GM18909 (cell line): ENCODE measurements around the gene METTL23.

ENCODE experiments used
- ATAC-seq: cut with Tn5 transposase; IDR thresholded peaks from one replicate; pipeline ENCODE4 v1.9.1; 2021; ENCODE audit warnings: mild to moderate bottlenecking; ENCODE audit not compliant: unreplicated experiment, poor library complexity

Gene METTL23

GRCh38 chr17:76752006-76752405, 25.4 kb downstream of the METTL23 start:
- no peak for ATAC-seq

DNA sequence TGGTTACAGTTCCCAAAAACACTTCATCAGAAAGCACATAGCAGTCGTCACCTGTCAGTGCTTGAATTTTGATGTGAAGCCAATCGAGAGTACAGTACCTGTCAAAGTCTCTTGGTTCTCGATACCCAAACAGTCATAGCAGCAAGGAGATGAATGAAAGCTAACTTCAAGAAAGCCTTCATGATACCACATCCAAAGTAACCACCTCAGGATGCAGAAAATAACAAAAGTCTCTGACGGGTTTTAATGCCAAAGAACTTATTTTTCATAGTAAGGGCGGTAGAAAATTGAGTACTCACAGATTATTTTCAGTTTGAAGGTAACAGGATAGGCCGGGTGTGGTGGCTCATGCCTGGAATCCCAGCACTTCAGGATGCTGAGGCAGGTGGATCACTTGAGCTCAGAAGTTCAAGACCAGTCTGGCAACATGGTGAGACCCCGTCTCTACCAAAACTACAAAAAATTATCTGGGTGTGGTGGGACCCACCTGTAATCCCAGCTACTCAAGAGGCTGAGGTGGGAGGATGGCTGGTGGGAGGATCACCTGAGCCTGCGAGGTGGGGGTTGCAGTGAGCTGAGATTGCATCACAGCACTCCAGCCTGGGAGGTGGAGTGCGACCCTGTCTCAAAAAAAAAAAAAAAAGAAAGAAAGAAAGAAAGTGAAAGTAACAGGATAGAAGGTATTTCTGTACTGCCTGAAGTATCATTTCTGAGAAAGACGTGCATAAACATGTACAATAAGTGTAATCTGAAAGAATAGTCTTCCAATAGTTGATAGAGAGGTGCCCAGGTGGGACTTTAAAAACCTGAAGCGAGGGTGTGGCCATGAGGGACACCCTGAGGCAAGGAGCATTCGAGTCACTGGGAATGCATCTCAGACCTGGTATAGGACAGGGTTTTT, 26.7 kb downstream of the METTL23 start:
- ATAC-seq: no peak

GRCh38 chr17:76755285-76755684, 28.6 kb downstream of the METTL23 start:
- ATAC-seq: no peak

- no peak for ATAC-seq
These were observed 30.6 kb downstream of the METTL23 start for GRCh38 chr17:76757256-76757655.

GRCh38 chr17:76758570-76758969, 31.9 kb downstream of the METTL23 start:
- ATAC-seq: no peak

GRCh38 chr17:76772842-76773525, 46.3 kb downstream of the METTL23 start:
- no peak for ATAC-seq

- ATAC-seq: no peak
These were observed 48.5 kb downstream of the METTL23 start for GRCh38 chr17:76775021-76775600.

DNA sequence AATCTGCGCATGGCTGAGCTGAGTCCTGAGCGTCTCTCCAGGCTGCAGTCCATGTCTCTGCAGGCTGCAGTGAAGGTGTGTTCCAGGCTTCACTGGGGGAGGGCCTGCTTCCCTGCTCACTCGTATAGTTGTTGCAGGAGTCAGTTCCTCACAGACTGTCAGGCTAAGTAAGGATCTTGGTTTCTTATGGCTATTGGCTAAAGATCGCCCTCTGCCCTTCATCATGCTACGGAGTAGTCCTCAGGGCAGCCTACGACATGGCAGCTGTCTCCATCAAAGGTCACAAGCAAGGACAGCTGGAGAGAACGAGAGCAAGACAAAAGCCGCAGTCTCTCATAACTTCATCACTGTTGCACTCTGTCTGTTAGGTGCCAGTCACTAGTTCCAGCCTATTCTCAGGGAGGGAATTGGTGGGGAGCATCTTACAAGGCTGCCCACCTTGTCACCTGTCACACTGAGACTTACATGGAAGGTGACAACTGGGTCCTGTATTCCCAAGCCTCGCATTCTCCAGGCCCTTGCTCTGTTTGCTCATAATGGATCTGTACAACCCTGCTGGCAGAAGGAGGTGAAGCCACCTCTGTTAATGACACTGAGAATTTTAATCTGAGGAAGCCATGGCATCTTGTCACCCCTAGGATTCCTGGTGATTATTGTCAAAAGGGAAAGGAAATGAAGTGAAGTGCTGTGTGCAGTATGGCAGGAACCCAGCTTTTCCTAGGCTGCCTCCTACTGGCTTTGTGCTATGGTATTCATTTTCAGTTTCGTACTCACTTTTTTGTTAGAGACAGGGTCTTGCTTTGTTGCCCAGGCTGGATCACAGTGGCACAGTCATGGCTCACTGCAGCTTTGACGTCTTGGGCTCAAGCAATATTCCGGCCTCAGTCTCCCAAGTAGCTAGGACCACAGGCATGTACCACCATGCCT, 54.7 kb downstream of the METTL23 start:
- ATAC-seq: no peak

- no peak for ATAC-seq
These were observed 56.5 kb downstream of the METTL23 start for GRCh38 chr17:76783146-76783545.
